HTERT RPE-1 (cell line): ENCODE measurements around the gene NAT16.
"Not testable (repeated sequence)": the region's sequence is repeated elsewhere in the genome, so short reads cannot be mapped to it uniquely, and the experiment has no call there.

Experiments used
- in situ Hi-C: fragments of 300-500 bp; cut with MboI; formaldehyde crosslinking; loops from 4 replicates; pipeline ENCODE4 v1.14.3; 2020; ENCODE audit warnings: low sequenced_read_pairs

Gene NAT16

GRCh38 chr7:101180130-101180755, at the start of gene NAT16:
TSS of gene NAT16 (minus strand) at chr7:101180293. CDS start at chr7:101174807, 5,486 bp downstream.
- in situ Hi-C loops = no loop called here

DNA sequence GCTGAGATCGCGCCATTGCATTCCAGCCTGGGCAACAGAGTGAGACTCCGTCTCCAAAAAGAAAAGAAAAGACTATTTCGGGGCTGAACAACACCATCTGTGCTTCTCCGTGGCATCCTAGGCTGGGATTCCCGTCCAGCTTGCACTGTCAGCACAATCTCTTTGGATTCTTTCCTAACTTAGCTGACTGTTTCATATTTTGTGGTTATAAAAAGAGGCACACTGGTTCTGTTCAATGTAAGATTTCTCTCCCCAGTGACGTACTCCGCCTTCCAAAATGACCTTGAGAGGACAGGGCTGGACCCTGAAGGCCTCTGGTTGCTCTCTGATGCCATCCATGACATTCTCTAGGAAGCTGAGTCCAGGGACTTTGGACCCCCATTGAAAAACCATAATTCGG, 46.6 kb upstream of the NAT16 start:
- in situ Hi-C loops = no loop called here

DNA sequence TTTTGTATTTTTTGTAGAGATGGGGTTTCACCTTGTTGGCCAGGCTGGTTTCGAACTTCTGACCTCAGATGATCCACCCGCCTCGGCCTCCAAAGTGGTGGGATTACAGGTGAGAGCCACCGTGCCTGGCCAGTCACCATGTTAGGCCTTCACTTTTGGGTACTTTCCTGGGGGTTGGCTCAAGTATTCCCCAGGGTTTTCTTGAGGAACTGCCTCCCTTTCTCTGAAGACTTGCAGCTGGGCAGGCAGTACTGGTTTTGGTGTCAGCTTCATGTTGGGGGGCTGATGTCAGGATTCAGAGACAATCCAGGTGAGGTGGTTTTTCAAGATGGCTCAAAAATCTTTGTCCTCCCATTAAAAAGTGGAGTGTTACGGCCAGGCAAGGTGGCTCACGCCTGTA, 45.6 kb upstream of the NAT16 start:
- in situ Hi-C loops = no loop called here

- in situ Hi-C loops = no loop called here
Measured at GRCh38 chr7:101223528-101223927, 43.4 kb upstream of the NAT16 start.

GRCh38 chr7:101222275-101222830, 42.3 kb upstream of the NAT16 start:
- in situ Hi-C loops = no loop called here

GRCh38 chr7:101220295-101220694, 40.2 kb upstream of the NAT16 start:
- in situ Hi-C loops = no loop called here

GRCh38 chr7:101218236-101219125, 38.4 kb upstream of the NAT16 start:
- in situ Hi-C loops = no loop called here

DNA sequence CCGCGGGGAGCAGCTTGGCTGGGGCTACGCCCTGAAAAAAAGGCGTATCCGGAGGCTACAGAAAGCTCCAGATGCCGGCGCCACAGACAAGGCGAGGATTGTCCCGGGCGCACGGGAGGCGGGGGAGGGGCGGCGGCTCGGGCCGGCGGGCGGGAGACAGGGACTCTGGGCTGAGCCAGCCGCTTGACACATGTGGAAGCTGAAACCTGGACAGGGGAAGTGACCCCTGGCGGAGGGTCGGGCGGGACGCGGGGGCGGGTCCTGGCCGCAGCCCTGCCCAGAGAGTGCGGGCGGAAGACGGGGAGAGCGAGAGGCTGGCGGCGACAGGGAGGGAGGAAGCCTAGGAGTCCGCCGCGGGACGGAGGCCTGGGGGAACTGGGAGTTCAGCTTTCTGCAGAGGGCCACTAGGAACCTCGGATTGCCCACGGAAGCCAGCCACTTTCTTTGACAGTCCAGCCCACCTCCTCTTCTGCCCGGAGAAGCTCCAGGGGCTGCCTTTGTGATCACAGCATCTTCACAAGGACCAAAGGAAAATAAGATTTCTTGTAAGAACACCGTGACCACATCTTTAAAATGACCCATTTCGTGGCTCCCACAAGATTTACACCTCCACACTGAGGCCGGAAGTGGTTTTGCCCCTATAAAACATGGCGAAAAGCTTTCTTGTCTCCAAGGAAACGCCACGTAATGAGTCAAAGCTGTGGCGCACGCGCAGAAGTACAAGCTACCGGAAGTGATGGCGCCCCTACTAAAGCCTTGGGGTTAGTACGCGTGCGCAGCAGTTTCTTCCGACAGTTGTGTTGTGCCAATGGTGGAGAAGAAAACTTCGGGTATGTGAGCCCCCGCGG, 37.5 kb upstream of the NAT16 start, which contains the start of the genes PLOD3 and ZNHIT1:
Gene PLOD3, minus strand, starts transcription at position 194 of the 848 bp plus-strand sequence. CDS start 307 bp downstream, outside the sequence.
Gene ZNHIT1, plus strand, starts transcription at position 778 of the 848 bp plus-strand sequence. Its CDS starts 31 bp downstream, at position 809.
- in situ Hi-C loops = no loop called here

- in situ Hi-C loops = no loop called here
Measured at GRCh38 chr7:101216860-101217387, 36.8 kb upstream of the NAT16 start.

DNA sequence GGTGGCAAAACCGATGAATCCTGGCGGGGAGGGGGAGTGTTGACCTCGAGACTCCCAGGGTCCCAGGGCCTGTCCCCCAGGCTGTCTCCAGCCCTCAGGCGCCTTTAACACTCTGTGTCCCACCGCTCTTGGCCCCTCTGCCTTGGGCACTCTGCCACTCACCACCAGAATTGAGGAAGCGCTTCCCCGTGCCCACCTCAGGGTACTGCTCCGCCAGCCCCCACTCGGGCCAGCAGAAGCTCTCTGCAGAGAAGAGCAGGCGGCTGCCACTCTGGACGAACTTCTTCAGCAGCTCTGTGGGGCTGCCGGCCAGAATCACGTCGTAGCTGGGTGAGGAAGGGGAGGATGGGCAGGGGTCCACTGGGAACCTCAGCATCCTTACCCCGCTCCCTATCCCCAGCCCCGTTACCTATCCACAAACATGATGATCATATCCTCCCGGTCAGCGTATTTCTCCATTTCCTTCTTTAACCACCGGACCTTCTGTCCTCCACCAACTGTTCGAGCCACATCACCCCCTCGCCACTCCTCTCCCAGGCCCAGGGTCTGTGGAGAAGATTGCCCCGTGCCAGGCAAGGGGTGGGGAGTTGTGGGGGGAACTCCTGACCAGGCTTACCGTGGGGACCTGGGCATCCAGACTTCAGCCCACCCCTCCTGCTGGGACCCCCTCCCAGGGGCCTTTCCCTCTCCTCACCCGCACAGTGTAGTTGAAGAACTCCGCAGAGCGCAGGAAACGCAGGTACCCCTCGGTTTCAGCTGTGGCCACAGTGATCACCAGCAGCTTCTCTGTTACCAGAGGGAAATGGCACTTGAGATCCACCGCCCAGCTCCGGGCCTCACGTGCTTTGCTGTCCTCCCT, 36.1 kb upstream of the NAT16 start:
- in situ Hi-C loops = no loop called here

DNA sequence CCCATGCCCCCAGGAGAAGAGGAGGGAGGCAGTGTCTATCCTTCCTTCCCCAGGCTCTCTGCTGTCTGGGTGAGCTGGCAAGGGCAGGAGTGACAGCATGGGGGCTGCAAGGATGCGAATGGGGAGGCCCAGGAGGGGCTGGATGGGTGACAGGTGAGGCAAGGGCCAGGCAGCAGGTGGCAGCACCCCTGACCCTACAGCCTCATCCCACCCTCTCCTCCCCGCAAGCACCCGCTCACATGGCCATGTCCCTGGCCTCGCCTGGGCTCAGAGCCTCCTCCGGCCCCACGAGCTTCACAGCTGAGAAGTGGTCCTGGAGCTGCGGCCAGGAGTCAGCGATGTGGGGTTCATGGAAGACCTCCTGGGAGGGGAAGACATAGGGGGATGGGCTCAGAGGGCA, 31.9 kb upstream of the NAT16 start:
- in situ Hi-C loops = no loop called here

- in situ Hi-C loops = no loop called here
Measured at GRCh38 chr7:101211501-101211900, 31.4 kb upstream of the NAT16 start.

GRCh38 chr7:101210143-101210542, 30.1 kb upstream of the NAT16 start:
- in situ Hi-C loops = no loop called here

GRCh38 chr7:101208794-101209193, 28.7 kb upstream of the NAT16 start:
- in situ Hi-C loops = no loop called here

GRCh38 chr7:101207459-101207858, 27.4 kb upstream of the NAT16 start:
- in situ Hi-C loops = no loop called here

- in situ Hi-C loops = no loop called here
Measured at GRCh38 chr7:101206665-101207042, 26.6 kb upstream of the NAT16 start.

DNA sequence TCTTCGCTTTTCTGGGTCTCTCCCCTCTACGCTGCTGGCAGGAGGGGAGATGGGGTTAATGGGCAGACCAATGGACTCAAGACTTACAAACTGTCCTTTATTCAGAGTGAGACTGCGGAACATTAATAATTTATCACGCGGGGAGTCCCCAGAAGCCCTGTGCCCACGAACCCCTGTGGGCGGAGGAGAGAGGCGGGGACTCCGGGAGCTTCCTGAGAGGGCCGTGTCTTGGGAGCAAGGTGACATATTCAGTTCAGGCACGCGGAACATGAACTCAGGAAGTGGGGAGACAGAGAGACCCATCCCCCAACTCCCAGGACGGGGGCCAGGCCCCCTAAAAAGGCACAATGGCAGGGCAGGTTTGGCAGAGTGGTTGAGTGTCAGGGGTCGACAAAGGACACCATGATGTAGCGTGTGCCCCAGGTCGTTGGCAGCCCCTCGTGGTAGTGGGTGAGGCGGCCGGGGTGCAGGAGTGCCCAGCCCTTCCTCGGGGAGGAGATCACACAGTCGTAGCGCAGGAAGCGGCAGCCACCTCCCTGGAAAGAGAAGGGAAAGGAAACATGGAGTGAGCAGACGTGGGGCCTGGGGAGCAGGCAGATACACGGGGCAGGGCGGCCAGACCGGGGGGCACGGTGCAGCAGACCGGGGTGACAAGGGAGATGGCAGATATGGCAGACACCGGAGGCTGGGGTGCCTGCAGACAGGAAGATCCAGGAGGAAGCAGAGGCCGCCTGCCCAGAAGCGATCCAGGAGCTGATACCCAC, 26.0 kb upstream of the NAT16 start:
- in situ Hi-C loops = no loop called here

DNA sequence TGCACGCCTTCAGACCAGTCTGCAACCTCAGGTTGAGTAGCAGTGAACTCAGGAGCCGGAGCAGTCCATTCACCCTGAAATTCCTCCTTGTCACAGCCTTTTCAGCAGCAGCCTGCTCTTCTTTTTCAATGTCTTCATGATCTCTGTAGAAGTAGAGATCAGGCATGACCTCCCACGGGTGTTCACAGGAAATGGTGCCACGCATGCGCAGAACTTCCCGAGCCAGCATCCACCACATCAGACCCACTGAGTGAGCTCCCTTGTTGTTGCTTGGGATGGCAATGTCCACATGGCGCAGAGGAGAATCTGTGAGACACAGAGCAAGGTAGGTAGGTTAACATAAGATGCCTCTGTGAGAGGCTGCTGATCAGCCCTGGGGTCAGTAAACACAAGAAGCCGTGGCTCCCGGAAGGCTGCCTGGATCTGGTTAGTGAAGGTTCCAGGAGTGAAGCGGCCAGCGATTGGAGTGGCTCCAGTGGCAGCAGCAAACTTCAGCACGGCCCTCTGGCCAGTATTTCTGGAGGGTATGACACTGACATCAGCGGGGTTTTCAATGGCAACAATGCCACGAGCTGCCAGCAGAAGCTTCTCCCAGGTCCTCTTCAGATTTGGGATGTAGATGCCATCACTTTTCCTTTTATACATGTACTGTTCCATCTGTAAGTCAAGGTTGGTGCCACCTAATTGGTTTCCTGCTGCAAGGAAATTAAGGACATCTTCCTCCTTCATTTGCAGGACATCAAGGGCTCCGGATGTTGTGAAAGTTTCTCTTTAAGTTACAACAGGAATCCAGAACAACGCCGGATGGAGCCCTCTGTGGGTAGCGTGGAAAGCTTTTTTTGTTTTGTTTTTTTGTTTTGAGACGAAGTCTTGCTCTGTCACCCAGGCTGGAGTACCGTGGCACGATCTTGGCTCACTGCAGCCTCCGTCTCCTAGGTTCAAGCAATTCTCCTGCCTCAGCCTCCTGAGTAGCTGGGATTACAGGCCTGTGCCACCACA, 23.9 kb upstream of the NAT16 start:
- in situ Hi-C loops = not testable (repeated sequence)
